ENCODE results near the gene ASIC4.

The ASIC4 gene

GRCh38 chr2:219508971-219509779 lies 5.1 kb upstream of the ASIC4 start:
- H3K79me1 ChIP-seq (ENCODE audit: low read depth, low read length) = no peaks in the 10 kb centered on the region
- no CpG with 5 or more reads among the region's 14 CpGs for WGBS, 2 donors (ENCODE audit: extremely low coverage in 2 of 2, insufficient read length in 2 of 2, insufficient replicate concordance in 1 of 2)

GRCh38 chr2:219509780-219510511 lies 4.3 kb upstream of the ASIC4 start:
- Histone ChIP-seq H4K8ac (ENCODE audit: low read depth, low read length) (no peak overlapping the region), H3K23ac (ENCODE audit: low read depth, low read length, poor library complexity) (peak overlapping the region; percentile 93), H3K4ac (ENCODE audit: low read length) (peak overlapping the region; percentile 19), H2BK12ac (ENCODE audit: low read length) (no peak overlapping the region), H3K9me3 (replicated peaks in 1 of 2; ENCODE audit: control insufficient read depth in 2 of 2, insufficient read depth in 1 of 2, low read depth in 1 of 2, low read length in 2 of 2) (peaks cover 0 to 2% of the 10 kb centered on the region in 2 donors), H2BK15ac (ENCODE audit: low read length) (peak overlapping the region; percentile 94), H3K4me1 (ENCODE audit: control insufficient read depth in 2 of 2, insufficient read depth in 1 of 2, low read depth in 1 of 2, low read length in 2 of 2) (peaks cover 38 to 59% of the 10 kb centered on the region in 2 donors), H2AK5ac (ENCODE audit: low read depth, low read length) (peak overlapping the region; percentile 94), H3K14ac (ENCODE audit: low read length) (no peak overlapping the region), H2BK5ac (ENCODE audit: low read length) (peak overlapping the region; percentile 21), H2AFZ (ENCODE audit: low read length) (peak overlapping the region; percentile 72), H3K79me1 (ENCODE audit: low read depth, low read length) (no peaks in the 10 kb centered on the region), H3K4me3 (ENCODE audit: low read length in 2 of 2) (peak overlapping the region; percentile 30 to 79), H4K91ac (ENCODE audit: low read depth, low read length, poor library complexity) (no peak overlapping the region), H3K27me3 (ENCODE audit: control insufficient read depth in 3 of 3, insufficient read depth in 3 of 3, low read depth in 1 of 3, low read length in 3 of 3) (peaks cover 0 to 40% (median 33%) of the 10 kb centered on the region in 3 experiments), H2BK120ac (ENCODE audit: low read depth, low read length) (peak overlapping the region; percentile 98), H3K36me3 (replicated peaks in 1 of 2; ENCODE audit: control insufficient read depth in 2 of 2, insufficient read depth in 2 of 2, low read length in 2 of 2) (peaks cover 0 to 5% of the 10 kb centered on the region in 2 donors), H3K18ac (ENCODE audit: low read length) (peak overlapping the region; percentile 85), H3K4me2 (ENCODE audit: insufficient read depth, low read length, poor library complexity, severe bottlenecking) (peak overlapping the region; percentile 93), H3K27ac (replicated peaks; ENCODE audit: low read length) (no peak overlapping the region), H3K9ac (ENCODE audit: low read depth, low read length, poor library complexity) (peak overlapping the region; percentile 75)
- WGBS, 2 donors (ENCODE audit: extremely low coverage in 2 of 2, insufficient read length in 2 of 2, insufficient replicate concordance in 1 of 2) = no CpG with 5 or more reads among the region's 26 CpGs
- no peak for DNase-seq (ENCODE audit: low spot score)

More at GRCh38 chr2:219508971-219509779, 5.1 kb upstream of the ASIC4 start:
- Histone ChIP-seq H2AK5ac (ENCODE audit: low read depth, low read length) (peak overlapping the region; percentile 3), H3K18ac (ENCODE audit: low read length) (peak overlapping the region; percentile 71), H3K36me3 (replicated peaks in 1 of 2; ENCODE audit: control insufficient read depth in 2 of 2, insufficient read depth in 2 of 2, low read length in 2 of 2) (peaks cover 3 to 5% of the 10 kb centered on the region in 2 donors), H3K4me1 (ENCODE audit: control insufficient read depth in 2 of 2, insufficient read depth in 1 of 2, low read depth in 1 of 2, low read length in 2 of 2) (peaks cover 37 to 54% of the 10 kb centered on the region in 2 donors), H3K23ac (ENCODE audit: low read depth, low read length, poor library complexity) (peak overlapping the region; percentile 67), H3K14ac (ENCODE audit: low read length) (no peak overlapping the region), H3K4me3 (ENCODE audit: low read length in 2 of 2) (no peak overlapping the region), H2BK15ac (ENCODE audit: low read length) (peak overlapping the region; percentile 75), H3K27me3 (ENCODE audit: control insufficient read depth in 3 of 3, insufficient read depth in 3 of 3, low read depth in 1 of 3, low read length in 3 of 3) (peaks cover 0 to 32% (median 25%) of the 10 kb centered on the region in 3 experiments), H4K91ac (ENCODE audit: low read depth, low read length, poor library complexity) (no peak overlapping the region), H2BK120ac (ENCODE audit: low read depth, low read length) (no peak overlapping the region), H3K9me3 (replicated peaks in 1 of 2; ENCODE audit: control insufficient read depth in 2 of 2, insufficient read depth in 1 of 2, low read depth in 1 of 2, low read length in 2 of 2) (peaks cover 0 to 2% of the 10 kb centered on the region in 2 donors), H3K4ac (ENCODE audit: low read length) (no peak overlapping the region), H2BK12ac (ENCODE audit: low read length) (peak overlapping the region; percentile 22), H4K8ac (ENCODE audit: low read depth, low read length) (no peak overlapping the region), H3K27ac (replicated peaks; ENCODE audit: low read length) (no peak overlapping the region), H2BK5ac (ENCODE audit: low read length) (no peak overlapping the region), H2AFZ (ENCODE audit: low read length) (no peak overlapping the region), H3K4me2 (ENCODE audit: insufficient read depth, low read length, poor library complexity, severe bottlenecking) (no peak overlapping the region), H3K9ac (ENCODE audit: low read depth, low read length, poor library complexity) (no peak overlapping the region)
- no peak for DNase-seq (ENCODE audit: low spot score)

DNA sequence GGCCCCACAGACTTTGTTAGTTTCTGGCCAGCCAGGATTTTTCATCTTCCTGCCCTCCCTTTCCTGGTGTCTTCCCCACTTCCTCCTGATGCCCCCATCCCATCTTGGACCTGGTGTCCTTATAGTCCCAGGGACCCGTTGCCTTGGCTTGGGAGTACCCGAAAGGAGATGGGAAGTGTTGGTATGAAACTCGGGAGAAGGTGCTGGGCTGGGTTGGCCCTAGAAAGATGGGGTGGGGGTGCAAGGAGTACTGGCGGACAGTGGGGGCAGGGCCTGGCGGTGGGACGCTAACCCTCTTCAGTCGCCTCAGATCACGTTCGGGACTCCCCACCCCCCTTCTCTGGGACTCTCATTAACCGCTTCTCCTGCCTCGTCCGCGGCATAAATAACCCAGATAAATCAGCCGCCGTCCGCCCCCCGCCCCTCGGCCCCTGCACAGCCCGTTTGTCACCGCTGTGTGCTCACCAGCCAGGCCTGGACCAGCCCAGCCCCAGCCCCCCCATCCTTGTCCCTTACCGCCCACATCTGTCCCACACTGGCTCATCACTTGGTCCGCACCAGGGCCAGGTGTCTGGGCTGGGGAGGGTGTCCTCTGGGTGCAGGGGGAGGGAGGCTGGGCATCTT lies 3.7 kb upstream of the ASIC4 start:
- no peak overlapping the region for H3K4me3 ChIP-seq (ENCODE audit: low read length in 2 of 2)
- H3K14ac ChIP-seq (ENCODE audit: low read length) = no peak overlapping the region
- H2AK5ac ChIP-seq (ENCODE audit: low read depth, low read length) = peak overlapping the region; percentile 94
- peak overlapping the region; percentile 93 for H2BK12ac ChIP-seq (ENCODE audit: low read length)
- H3K79me1 ChIP-seq (ENCODE audit: low read depth, low read length) = no peaks in the 10 kb centered on the region
- WGBS, 2 donors (ENCODE audit: extremely low coverage in 2 of 2, insufficient read length in 2 of 2, insufficient replicate concordance in 1 of 2) = no CpG with 5 or more reads among the region's 22 CpGs
- H2BK5ac ChIP-seq (ENCODE audit: low read length) = peak overlapping the region; percentile 21
- no peak for DNase-seq (ENCODE audit: low spot score)
- H4K8ac ChIP-seq (ENCODE audit: low read depth, low read length) = no peak overlapping the region
- H3K27me3 ChIP-seq (ENCODE audit: control insufficient read depth in 3 of 3, insufficient read depth in 3 of 3, low read depth in 1 of 3, low read length in 3 of 3) = peaks cover 0 to 47% (median 38%) of the 10 kb centered on the region in 3 experiments
- peak overlapping the region; percentile 94 for H2BK15ac ChIP-seq (ENCODE audit: low read length)
- H3K9me3 ChIP-seq (replicated peaks in 1 of 2; ENCODE audit: control insufficient read depth in 2 of 2, insufficient read depth in 1 of 2, low read depth in 1 of 2, low read length in 2 of 2) = peaks cover 0 to 2% of the 10 kb centered on the region in 2 donors
- no peak overlapping the region for H3K27ac ChIP-seq (replicated peaks; ENCODE audit: low read length)
- H3K4me1 ChIP-seq (ENCODE audit: control insufficient read depth in 2 of 2, insufficient read depth in 1 of 2, low read depth in 1 of 2, low read length in 2 of 2) = peaks cover 38 to 59% of the 10 kb centered on the region in 2 donors
- H3K4me2 ChIP-seq (ENCODE audit: insufficient read depth, low read length, poor library complexity, severe bottlenecking) = peak overlapping the region; percentile 14
- peak overlapping the region; percentile 63 for H3K9ac ChIP-seq (ENCODE audit: low read depth, low read length, poor library complexity)
- H2BK120ac ChIP-seq (ENCODE audit: low read depth, low read length) = peak overlapping the region; percentile 98
- peak overlapping the region; percentile 72 for H2AFZ ChIP-seq (ENCODE audit: low read length)
- peak overlapping the region; percentile 85 for H3K18ac ChIP-seq (ENCODE audit: low read length)
- H4K91ac ChIP-seq (ENCODE audit: low read depth, low read length, poor library complexity) = no peak overlapping the region
- H3K36me3 ChIP-seq (replicated peaks in 1 of 2; ENCODE audit: control insufficient read depth in 2 of 2, insufficient read depth in 2 of 2, low read length in 2 of 2) = peaks cover 0 to 5% of the 10 kb centered on the region in 2 donors
- peak overlapping the region; percentile 97 for H3K4ac ChIP-seq (ENCODE audit: low read length)
- H3K23ac ChIP-seq (ENCODE audit: low read depth, low read length, poor library complexity) = peak overlapping the region; percentile 93
